Right atrium auricular region (tissue), 2 donors: ENCODE measurements around the gene ANXA3. TPM values are rescaled to one million over a fixed set of nuclear protein-coding genes. Genes with fewer than 3 reads are reported as not detected.

ENCODE experiments used
- DNase-seq: peaks from one replicate; pipeline ENCODE4 v3.0.0-alpha.2; 2019; ENCODE audit warnings: low spot score
- H3K27ac ChIP-seq, 2 donors: fragments of 200-600 bp; sonication (generic); 1 replicate in 1 of 2; 2 replicates in 1 of 2; pipeline ENCODE4 v1.5.1; 2016 to 2019
- H3K27me3 ChIP-seq, 2 donors: fragments of 200-600 bp; sonication (generic); one replicate each; pipeline versions ENCODE4 v1.5.1 to v1.6.0; 2017 to 2019
- H3K36me3 ChIP-seq: fragments of 200-600 bp; sonication (generic); one replicate; pipeline ENCODE4 v1.5.1; 2016
- H3K4me1 ChIP-seq, 2 donors: fragments of 200-600 bp; sonication (generic); one replicate each; pipeline versions ENCODE4 v1.5.1 to v1.6.0; 2017 to 2019
- H3K4me3 ChIP-seq, 2 donors: fragments of 200-600 bp; sonication (generic); 1 replicate in 1 of 2; 2 replicates in 1 of 2; pipeline ENCODE4 v1.5.1; 2017 to 2019; ENCODE audit warnings: mild to moderate bottlenecking in 1 of 2, moderate library complexity in 1 of 2
- H3K9me3 ChIP-seq, 2 donors: fragments of 200-600 bp; sonication (generic); one replicate each; pipeline ENCODE4 v1.5.1; 2019
- CTCF ChIP-seq, 2 donors: fragments of 200-600 bp; sonication (generic); IDR thresholded peaks; one replicate each; pipeline ENCODE4 v1.5.1; 2019; ENCODE audit warnings: antibody characterized with exemption in 2 of 2
- total RNA-seq, 2 donors: library from RNA; depleted of rRNA; stranded (reverse); fragments of >200 nt; gene quantifications; one replicate each; pipeline ENCODE4 v1.1.0, GENCODE V29; 2016

Gene ANXA3
- total RNA-seq, 2 donors from 2014 or later = 39.4 to 54.0 TPM

- H3K4me3 ChIP-seq = no peak overlapping the region
- H3K9me3 ChIP-seq = no peaks in the 10 kb centered on the region
- no peak for DNase-seq
- no peaks in the 10 kb centered on the region for H3K36me3 ChIP-seq
- H3K4me1 ChIP-seq = peaks cover 0 to 12% of the 10 kb centered on the region in 2 donors
- TF ChIP-seq CTCF (IDR thresholded peaks at IDR 0.05) = no peak
- no peaks in the 10 kb centered on the region for H3K27me3 ChIP-seq
- peak overlapping the region in 1 of 2 donors; percentile 45 for H3K27ac ChIP-seq
These were observed 70.8 kb downstream of the ANXA3 start for GRCh38 chr4:78622253-78622979.

GRCh38 chr4:78624048-78624447 lies 72.5 kb downstream of the ANXA3 start:
- Histone ChIP-seq H3K27ac (no peak overlapping the region), H3K27me3 (no peaks in the 10 kb centered on the region), H3K36me3 (no peaks in the 10 kb centered on the region), H3K4me1 (peaks cover 0 to 12% of the 10 kb centered on the region in 2 donors), H3K9me3 (no peaks in the 10 kb centered on the region), H3K4me3 (no peak overlapping the region)
- DNase-seq = no peak
- no peak for TF ChIP-seq CTCF (IDR thresholded peaks at IDR 0.05)

DNA sequence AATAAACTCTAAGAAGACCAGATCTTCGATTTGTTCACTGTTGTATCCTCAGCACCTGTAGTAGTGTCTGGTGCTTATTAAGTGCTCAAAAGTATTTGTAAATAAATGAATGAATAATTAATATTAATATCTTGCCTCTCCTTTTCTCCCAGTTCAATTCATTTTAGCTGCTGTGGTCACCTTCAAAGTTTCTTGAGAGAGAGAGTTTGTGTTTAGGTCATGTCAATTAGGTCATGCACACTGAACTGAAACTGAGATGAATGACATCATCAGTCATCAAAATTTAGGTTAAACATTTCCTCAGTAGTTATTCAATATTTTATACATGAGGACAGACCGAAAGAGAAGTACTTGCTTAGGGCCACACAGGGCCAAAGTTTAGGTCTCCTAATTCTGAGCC lies 73.5 kb downstream of the ANXA3 start:
- Histone ChIP-seq H3K4me3 (no peak overlapping the region), H3K27ac (no peak overlapping the region), H3K36me3 (no peaks in the 10 kb centered on the region), H3K27me3 (no peaks in the 10 kb centered on the region), H3K4me1 (peaks cover 0 to 19% of the 10 kb centered on the region in 2 donors), H3K9me3 (no peaks in the 10 kb centered on the region)
- no peak for TF ChIP-seq CTCF (IDR thresholded peaks at IDR 0.05)
- DNase-seq = no peak

DNA sequence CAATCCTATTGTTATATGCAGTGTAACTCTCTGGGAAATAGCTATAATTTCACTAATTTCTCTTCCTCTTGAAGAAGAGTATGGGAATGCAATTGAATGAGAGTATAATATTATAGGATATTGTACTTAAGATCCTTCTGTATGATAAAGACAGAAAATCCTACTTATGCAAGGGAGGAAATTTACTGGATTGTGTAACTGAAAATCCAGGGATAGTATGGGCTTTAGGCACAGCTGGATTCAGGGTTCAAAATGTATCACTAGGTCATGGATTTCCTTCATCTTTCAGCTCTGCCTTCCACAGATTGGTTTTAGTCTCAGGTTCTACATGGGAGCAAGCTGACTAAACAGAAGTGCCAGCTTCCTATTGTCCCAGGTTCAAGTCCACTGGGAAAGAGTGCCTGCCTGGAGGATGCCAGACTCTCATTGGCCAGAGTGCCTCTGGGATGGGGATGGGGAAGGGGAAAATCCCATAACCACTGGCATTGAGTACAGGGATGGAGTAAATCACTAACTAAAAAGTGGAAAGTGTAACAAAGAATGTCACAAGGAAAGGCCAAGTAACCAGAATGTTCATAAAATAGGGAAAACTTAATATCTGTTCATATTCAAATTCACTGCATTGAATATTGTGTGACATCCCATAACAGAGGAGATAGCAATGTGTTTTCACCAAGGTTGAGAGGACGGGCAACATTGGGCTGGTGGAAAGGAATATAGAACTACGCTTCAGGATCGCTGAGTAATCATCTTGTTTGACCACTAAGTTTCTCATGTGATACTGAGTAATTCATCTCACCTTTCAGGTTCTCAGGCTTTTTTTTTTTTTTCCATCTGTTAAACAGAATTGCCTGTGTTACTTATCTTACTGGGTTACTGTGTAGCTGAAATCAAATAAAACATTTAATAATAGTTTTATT lies 75.7 kb downstream of the ANXA3 start:
- H3K27me3 ChIP-seq = no peaks in the 10 kb centered on the region
- no peak overlapping the region for H3K27ac ChIP-seq
- no peaks in the 10 kb centered on the region for H3K36me3 ChIP-seq
- no peak for DNase-seq
- H3K4me1 ChIP-seq = peaks cover 0 to 17% of the 10 kb centered on the region in 2 donors
- no peak for TF ChIP-seq CTCF (IDR thresholded peaks at IDR 0.05)
- H3K4me3 ChIP-seq = no peak overlapping the region
- no peaks in the 10 kb centered on the region for H3K9me3 ChIP-seq

DNA sequence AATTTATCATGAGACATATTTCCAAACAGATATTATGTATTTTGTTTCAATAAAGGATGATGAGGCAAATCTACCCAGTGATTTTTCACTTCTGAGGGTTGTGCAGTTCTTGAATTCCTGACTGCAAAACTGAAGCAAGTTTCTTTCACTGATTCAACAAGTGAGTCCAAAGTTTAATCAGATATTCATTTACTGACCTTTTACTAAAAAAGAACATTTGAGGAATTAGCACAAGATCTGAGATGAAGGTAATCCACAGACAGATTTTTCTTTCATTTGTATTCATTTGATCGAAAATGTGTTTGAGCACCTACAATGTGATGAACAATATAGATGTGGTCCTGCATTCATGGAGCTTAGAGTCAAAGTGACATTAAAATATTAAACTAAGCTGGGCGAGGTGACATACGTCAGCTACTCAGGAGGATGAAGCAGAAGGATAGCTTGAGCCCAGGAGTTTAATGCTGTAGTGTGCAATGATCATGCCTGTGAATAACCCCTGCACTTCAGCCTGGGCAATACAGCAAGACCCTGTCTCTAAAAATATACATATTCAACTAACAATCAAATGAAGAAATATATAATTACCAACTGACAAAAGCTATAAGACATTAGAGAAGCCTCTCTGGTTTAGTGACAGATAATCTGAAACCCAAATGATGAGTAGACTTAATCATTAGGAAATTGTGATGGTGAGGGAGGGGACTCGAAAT lies 76.6 kb downstream of the ANXA3 start:
- no peak overlapping the region for H3K27ac ChIP-seq
- H3K4me3 ChIP-seq = no peak overlapping the region
- H3K9me3 ChIP-seq = no peaks in the 10 kb centered on the region
- H3K36me3 ChIP-seq = no peaks in the 10 kb centered on the region
- no peaks in the 10 kb centered on the region for H3K27me3 ChIP-seq
- TF ChIP-seq CTCF (IDR thresholded peaks at IDR 0.05) = no peak
- DNase-seq = no peak
- H3K4me1 ChIP-seq = peaks cover 0 to 22% of the 10 kb centered on the region in 2 donors
